IMR-90 (cell line): ENCODE results near the gene TSPEAR. TPM values are rescaled to one million over a fixed set of nuclear protein-coding genes. Genes with fewer than 3 reads are reported as not detected.

Experiments
- ATAC-seq: fragments of 200-7000 bp; cut with Tn5 transposase; 2 replicates; pipeline ENCODE4 v1.9.1; 2020; ENCODE audit warnings: low read depth, mild to moderate bottlenecking, moderate library complexity
- BruUV-seq: library from RNA; stranded (reverse); fragments of 400-500 nt; replicated peaks from 2 replicates; lab custom pipeline; 2021; lab: Mats Ljungman, UMichigan
- CTCF ChIA-PET: fragments of 300-600 bp; formaldehyde crosslinking; extraction: SDS; loops from one replicate; lab custom pipeline; 2021; ENCODE audit warnings: antibody characterized with exemption; lab: Yijun Ruan, JAX
- POLR2A ChIA-PET: fragments of 300-600 bp; sonication (Branson Sonifier 250); formaldehyde crosslinking; loops from one replicate; lab custom pipeline; 2022; ENCODE audit warnings: antibody characterized with exemption; ENCODE audit not compliant: unreplicated experiment; lab: Charles Lee
- DNase-seq: peaks from one replicate; pipeline ENCODE4 v3.0.0; 2013
- H2AFZ ChIP-seq: replicated peaks from 2 replicates; pipeline ENCODE3; 2013; ENCODE audit warnings: low read length, mild to moderate bottlenecking; ENCODE audit not compliant: poor library complexity
- H2AK5ac ChIP-seq: 2 replicates; pipeline ENCODE4 v1.6.1; 2013; ENCODE audit warnings: low read depth, low read length, inconsistent platforms
- H2AK9ac ChIP-seq: replicated peaks from 2 replicates; pipeline ENCODE3; 2013; ENCODE audit warnings: mild to moderate bottlenecking, low read depth, low read length, moderate library complexity; ENCODE audit not compliant: poor library complexity
- H2BK120ac ChIP-seq: 2 replicates; pipeline ENCODE4 v1.6.1; 2013; ENCODE audit warnings: low read depth, low read length, inconsistent platforms
- H2BK15ac ChIP-seq: 3 replicates; pipeline ENCODE4 v1.6.1; 2013; ENCODE audit warnings: low read depth, low read length, inconsistent platforms
- H2BK20ac ChIP-seq: 2 replicates; pipeline ENCODE4 v1.6.1; 2013; ENCODE audit warnings: low read depth, mild to moderate bottlenecking, inconsistent platforms, low read length, moderate library complexity
- H2BK5ac ChIP-seq: 2 replicates; pipeline ENCODE4 v1.6.1; 2013; ENCODE audit warnings: mild to moderate bottlenecking, low read depth, low read length, inconsistent platforms; ENCODE audit not compliant: poor library complexity, severe bottlenecking
- H3K14ac ChIP-seq: replicated peaks from 2 replicates; pipeline ENCODE4 v1.6.1; 2013; ENCODE audit warnings: low read depth, low read length, inconsistent platforms
- H3K18ac ChIP-seq: 2 replicates; pipeline ENCODE4 v1.6.1; 2013; ENCODE audit warnings: low read depth, low read length, control low read depth
- H3K23ac ChIP-seq: 2 replicates; pipeline ENCODE4 v1.6.1; 2013; ENCODE audit warnings: low read depth, low read length, inconsistent platforms
- H3K27ac ChIP-seq: 2 replicates; pipeline ENCODE4 v1.5.1; 2013; ENCODE audit warnings: mild to moderate bottlenecking, control low read depth, low read length; ENCODE audit not compliant: insufficient read depth
- H3K27me3 ChIP-seq: 2 replicates; pipeline ENCODE4 v1.6.1; 2013; ENCODE audit warnings: low read length; ENCODE audit not compliant: control insufficient read depth, insufficient read depth
- H3K36me3 ChIP-seq: 2 replicates; pipeline ENCODE4 v1.6.1; 2013; ENCODE audit warnings: low read length, mixed read lengths; ENCODE audit not compliant: control insufficient read depth, insufficient read depth
- H3K4ac ChIP-seq: 2 replicates; pipeline ENCODE4 v1.6.1; 2013; ENCODE audit warnings: low read depth, low read length, inconsistent platforms
- H3K4me1 ChIP-seq: 2 replicates; pipeline ENCODE4 v1.6.1; 2013; ENCODE audit warnings: low read length, mixed read lengths; ENCODE audit not compliant: control insufficient read depth, insufficient read depth
- H3K4me2 ChIP-seq: 2 replicates; pipeline ENCODE4 v1.6.1; 2013; ENCODE audit warnings: low read depth, mild to moderate bottlenecking, control low read depth, low read length, moderate library complexity
- H3K4me3 ChIP-seq: 2 replicates; pipeline ENCODE4 v1.5.1; 2013; ENCODE audit warnings: low read depth, mild to moderate bottlenecking, control low read depth, low read length, moderate library complexity; ENCODE audit not compliant: insufficient read depth
- H3K56ac ChIP-seq: 2 replicates; pipeline ENCODE4 v1.6.1; 2013; ENCODE audit warnings: low read length, inconsistent platforms; ENCODE audit not compliant: insufficient read depth; ENCODE audit errors: extremely low read depth
- H3K79me1 ChIP-seq, 2 experiments: 2 replicates each; pipeline ENCODE4 v1.6.1; 2013; ENCODE audit warnings: low read length in 2 of 2, inconsistent platforms in 1 of 2, low read depth in 1 of 2
- H3K9ac ChIP-seq: 2 replicates; pipeline ENCODE4 v1.6.1; 2013; ENCODE audit warnings: low read depth, low read length, control low read depth
- H3K9me1 ChIP-seq: 2 replicates; pipeline ENCODE4 v1.6.1; 2013; ENCODE audit warnings: low read length, inconsistent platforms; ENCODE audit not compliant: insufficient read depth
- H3K9me3 ChIP-seq: 2 replicates; pipeline ENCODE4 v1.6.1; 2013; ENCODE audit warnings: low read length; ENCODE audit not compliant: control insufficient read depth, insufficient read depth
- H4K20me1 ChIP-seq: 2 replicates; pipeline ENCODE4 v1.6.1; 2013; ENCODE audit warnings: low read length, inconsistent platforms; ENCODE audit not compliant: insufficient read depth
- H4K5ac ChIP-seq: 2 replicates; pipeline ENCODE4 v1.6.1; 2013; ENCODE audit warnings: mild to moderate bottlenecking, low read depth, low read length, control low read depth
- H4K8ac ChIP-seq, 2 experiments: 2 replicates each; pipeline ENCODE4 v1.6.1; 2013; ENCODE audit warnings: low read depth in 2 of 2, low read length in 2 of 2, control low read depth in 1 of 2, inconsistent platforms in 1 of 2
- H4K91ac ChIP-seq: 2 replicates; pipeline ENCODE4 v1.6.1; 2013; ENCODE audit warnings: low read depth, low read length, inconsistent platforms; ENCODE audit not compliant: insufficient read depth
- BHLHE40 ChIP-seq: fragments of 150-350 bp; IDR thresholded peaks from 2 replicates; pipeline ENCODE4 v1.6.1; 2016; ENCODE audit warnings: mild to moderate bottlenecking, low read depth, low read length
- CEBPB ChIP-seq: IDR thresholded peaks from 2 replicates; pipeline ENCODE4 v1.6.1; 2012; ENCODE audit warnings: low read depth, low read length, improper control_type of control experiment
- CTCF ChIP-seq: conservative IDR thresholded peaks from 2 replicates; pipeline ENCODE4 v1.5.1; 2012; ENCODE audit warnings: mild to moderate bottlenecking, low read depth, low read length, improper control_type of control experiment
- ELK1 ChIP-seq: fragments of 150-350 bp; IDR thresholded peaks from 2 replicates; pipeline ENCODE4 v1.6.1; 2016; ENCODE audit warnings: low read depth, mild to moderate bottlenecking, low read length, moderate library complexity, borderline replicate concordance
- MAFK ChIP-seq: IDR thresholded peaks from 2 replicates; pipeline ENCODE4 v1.6.1; 2012; ENCODE audit warnings: low read depth, low read length, improper control_type of control experiment
- MAZ ChIP-seq: IDR thresholded peaks from 2 replicates; pipeline ENCODE4 v1.6.1; 2012; ENCODE audit warnings: low read depth, mild to moderate bottlenecking, low read length, improper control_type of control experiment, moderate library complexity, borderline replicate concordance
- NFE2L2 ChIP-seq: fragments of 150-350 bp; IDR thresholded peaks from 2 replicates; pipeline ENCODE4 v1.6.1; 2016; ENCODE audit warnings: low read depth, mild to moderate bottlenecking, low read length
- POLR2A ChIP-seq: IDR thresholded peaks from 2 replicates; pipeline ENCODE4 v1.6.1; 2012; ENCODE audit warnings: mild to moderate bottlenecking, low read depth, low read length
- RCOR1 ChIP-seq: IDR thresholded peaks from 2 replicates; pipeline ENCODE4 v1.6.1; 2012; ENCODE audit warnings: mild to moderate bottlenecking, low read length, improper control_type of control experiment; ENCODE audit not compliant: insufficient replicate concordance
- RFX5 ChIP-seq: IDR thresholded peaks from 2 replicates; pipeline ENCODE4 v1.8.0; 2012; ENCODE audit warnings: low read depth, mild to moderate bottlenecking, low read length, moderate library complexity
- SMC3 ChIP-seq: fragments of 150-350 bp; IDR thresholded peaks from 2 replicates; pipeline ENCODE4 v1.6.1; 2016; ENCODE audit warnings: low read depth, mild to moderate bottlenecking, antibody characterized with exemption, low read length, moderate library complexity
- USF2 ChIP-seq: fragments of 150-350 bp; IDR thresholded peaks from 2 replicates; pipeline ENCODE4 v1.6.1; 2017; ENCODE audit warnings: mild to moderate bottlenecking, antibody characterized with exemption, low read length, low read depth
- WGBS, 2 experiments: methylation state at CpG; one replicate each; pipeline versions ENCODE4 v1.1.5 to v1.1.7; 2013; ENCODE audit warnings: missing lambda C conversion rate in 2 of 2; ENCODE audit not compliant: insufficient read length in 1 of 2; ENCODE audit errors: extremely low coverage in 2 of 2; 5-methylcytosine and 5-hydroxymethylcytosine counted together
- dilution Hi-C: fragments of 300-500 bp; cut with HindIII; formaldehyde crosslinking; loops from one replicate; pipeline ENCODE4 v1.14.3; 2018; ENCODE audit warnings: low sequenced_read_pairs; ENCODE audit not compliant: unreplicated experiment
- in situ Hi-C: fragments of 300-500 bp; cut with MboI; formaldehyde crosslinking; loops from 3 replicates; pipeline ENCODE4 v1.14.3; 2019; ENCODE audit warnings: low sequenced_read_pairs, inconsistent platforms, mixed read lengths
- intact Hi-C: fragments of 100-400 bp; cut with micrococcal nuclease; formaldehyde crosslinking; loops from 2 replicates; pipeline ENCODE4 v1.10.0; 2022
- polyA plus RNA-seq, 3 experiments: library from polyadenylated mRNA; depleted of rRNA; stranded (reverse); fragments of >200 nt; gene quantifications; 2 replicates each; pipeline ENCODE4 v1.2.3, GENCODE V29; 2012; ENCODE audit warnings: low replicate concordance in 1 of 3
- total RNA-seq: library from RNA; depleted of rRNA; stranded (reverse); fragments of >200 nt; gene quantifications from 2 replicates; pipeline ENCODE4 v1.2.3, GENCODE V29; 2012

TSPEAR gene
- total and polyA plus RNA-seq, 2 of the 4 experiments (the other 2 are of a cell fraction): not detected

GRCh38 chr21:44758141-44758561 is 46.8 kb upstream of the TSPEAR start (continued):
- TF ChIP-seq RCOR1 (no peak), BHLHE40 (no peak), MAFK (no peak), ELK1 (no peak), POLR2A (no peak), CEBPB (no peak)

- Histone ChIP-seq H3K4me1 (no peaks in the 10 kb centered on the region), H2AK5ac (no peak overlapping the region), H2AK9ac (no peak overlapping the region), H3K9me1 (peaks cover 1% of the 10 kb centered on the region; the same call in 1 of the 2 replicates), H4K20me1 (no peaks in the 10 kb centered on the region; the same call in none of the 2 replicates), H3K14ac (no peak overlapping the region), H3K27ac (no peak overlapping the region), H3K18ac (no peak overlapping the region), H3K23ac (no peak overlapping the region), H3K9ac (no peak overlapping the region), H3K4me2 (no peak overlapping the region), H2BK15ac (no peak overlapping the region), H4K5ac (no peak overlapping the region), H3K56ac (no peak overlapping the region), H3K27me3 (peaks cover 4% of the 10 kb centered on the region; the same call in 1 of the 2 replicates), H3K4ac (no peak overlapping the region), H2BK20ac (no peak overlapping the region), H3K4me3 (no peak overlapping the region), H2BK120ac (no peak overlapping the region), H3K9me3 (0 out of 2 replicates have a peak, but pooled peaks cover 2% of the 10 kb centered on the region), H3K36me3 (no peaks in the 10 kb centered on the region), H2AFZ (no peak overlapping the region), H4K91ac (no peak overlapping the region), H4K8ac (no peak overlapping the region), H2BK5ac (no peak overlapping the region), H3K79me1 (no peaks in the 10 kb centered on the region)
- dilution Hi-C loops: no loop called here
- WGBS, 2 experiments: no CpG with 5 or more reads among the region's 6 CpGs
- no peak for DNase-seq
- no TSS peak for BruUV-seq
- CTCF ChIA-PET: no interaction called here
- no peak for ATAC-seq
- in situ Hi-C loops: no loop called here
- POLR2A ChIA-PET: no interaction called here
- intact Hi-C loops: no loop called here
- TF ChIP-seq USF2 (no peak), ELK1 (no peak), CTCF (no peak), POLR2A (no peak), MAFK (no peak), NFE2L2 (no peak), BHLHE40 (no peak), RFX5 (no peak), MAZ (no peak), SMC3 (no peak)
Measured at GRCh38 chr21:44757731-44758130, 46.4 kb upstream of the TSPEAR start.
